ENCODE measurements around the gene RGS3.

DNA sequence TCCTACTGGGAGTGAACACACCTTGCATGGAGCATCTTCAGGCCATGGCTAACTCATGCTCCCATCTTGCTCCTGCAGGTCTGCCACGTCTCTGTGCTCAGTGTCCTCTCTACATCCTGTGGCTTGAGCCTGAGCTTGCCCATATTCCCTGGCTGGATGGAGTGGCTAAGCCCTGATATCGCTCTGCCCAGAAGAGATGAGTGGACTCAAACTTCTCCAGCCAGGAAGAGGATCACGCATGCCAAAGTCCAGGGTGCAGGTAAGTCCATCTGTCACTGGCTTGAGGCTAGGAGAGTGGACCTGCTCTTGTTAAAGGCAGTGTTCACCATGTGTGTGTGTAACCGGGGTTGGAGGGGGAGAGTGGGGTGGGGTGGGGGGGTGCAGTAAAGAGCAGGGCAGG lies 1.6 kb upstream of the RGS3 start:
- TF ChIP-seq JUNB (IDR thresholded peaks at IDR 0.05) (no peak), HDAC2 (IDR thresholded peaks at IDR 0.05) (no peak), SMC3 (IDR thresholded peaks at IDR 0.05) (no peak), CHD4 (IDR thresholded peaks at IDR 0.05; ENCODE audit: borderline replicate concordance) (no peak), SREBF2 (IDR thresholded peaks at IDR 0.05) (no peak)
- TF ChIP-seq, protein P1, sequence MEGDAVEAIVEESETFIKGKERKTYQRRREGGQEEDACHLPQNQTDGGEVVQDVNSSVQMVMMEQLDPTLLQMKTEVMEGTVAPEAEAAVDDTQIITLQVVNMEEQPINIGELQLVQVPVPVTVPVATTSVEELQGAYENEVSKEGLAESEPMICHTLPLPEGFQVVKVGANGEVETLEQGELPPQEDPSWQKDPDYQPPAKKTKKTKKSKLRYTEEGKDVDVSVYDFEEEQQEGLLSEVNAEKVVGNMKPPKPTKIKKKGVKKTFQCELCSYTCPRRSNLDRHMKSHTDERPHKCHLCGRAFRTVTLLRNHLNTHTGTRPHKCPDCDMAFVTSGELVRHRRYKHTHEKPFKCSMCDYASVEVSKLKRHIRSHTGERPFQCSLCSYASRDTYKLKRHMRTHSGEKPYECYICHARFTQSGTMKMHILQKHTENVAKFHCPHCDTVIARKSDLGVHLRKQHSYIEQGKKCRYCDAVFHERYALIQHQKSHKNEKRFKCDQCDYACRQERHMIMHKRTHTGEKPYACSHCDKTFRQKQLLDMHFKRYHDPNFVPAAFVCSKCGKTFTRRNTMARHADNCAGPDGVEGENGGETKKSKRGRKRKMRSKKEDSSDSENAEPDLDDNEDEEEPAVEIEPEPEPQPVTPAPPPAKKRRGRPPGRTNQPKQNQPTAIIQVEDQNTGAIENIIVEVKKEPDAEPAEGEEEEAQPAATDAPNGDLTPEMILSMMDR (IDR thresholded peaks at IDR 0.05): no peak

Measured in A549 (cell line).